NCI-H187 (cell line): ENCODE data around the gene CAB39L.

Experiments
- DNase-seq, 2 experiments: peaks; one replicate each; lab custom pipeline; 2025; lab: John Stamatoyannopoulos, UW

Gene CAB39L

GRCh38 chr13:49443704-49444523, at the start of gene CAB39L, which contains the start of gene SETDB2:
TSS of gene CAB39L (minus strand) at chr13:49444064. CDS start at chr13:49382910, 61,154 bp downstream.
TSS of gene SETDB2 (plus strand) at chr13:49444274. CDS start at chr13:49451894, 7,620 bp downstream.
- peak; percentile 95 to 97 for DNase-seq

- no peak for DNase-seq
Observed at GRCh38 chr13:49488563-49488962, 44.7 kb upstream of the CAB39L start.

GRCh38 chr13:49481788-49482187, 37.9 kb upstream of the CAB39L start:
- no peak for DNase-seq

- DNase-seq = no peak
Observed at GRCh38 chr13:49476529-49476928, 32.7 kb upstream of the CAB39L start.

GRCh38 chr13:49472186-49472585, 28.3 kb upstream of the CAB39L start:
- no peak for DNase-seq

- no peak for DNase-seq
Observed at GRCh38 chr13:49466292-49466838, 22.5 kb upstream of the CAB39L start.

GRCh38 chr13:49464621-49465325, 20.9 kb upstream of the CAB39L start:
- DNase-seq = no peak

GRCh38 chr13:49464085-49464484, 20.2 kb upstream of the CAB39L start:
- no peak for DNase-seq

GRCh38 chr13:49459580-49459979, 15.7 kb upstream of the CAB39L start:
- no peak for DNase-seq

GRCh38 chr13:49457221-49457620, 13.4 kb upstream of the CAB39L start:
- DNase-seq = no peak

- no peak for DNase-seq
Observed at GRCh38 chr13:49456156-49456555, 12.3 kb upstream of the CAB39L start.

GRCh38 chr13:49455007-49455398, 11.1 kb upstream of the CAB39L start:
- no peak for DNase-seq

GRCh38 chr13:49454388-49455006, 10.6 kb upstream of the CAB39L start:
- no peak for DNase-seq

GRCh38 chr13:49453465-49453864, 9.6 kb upstream of the CAB39L start:
- DNase-seq = no peak

- DNase-seq = no peak
Observed at GRCh38 chr13:49452725-49453457, 9.0 kb upstream of the CAB39L start.

GRCh38 chr13:49450105-49450819, 6.4 kb upstream of the CAB39L start:
- DNase-seq = no peak

GRCh38 chr13:49448753-49449152, 4.9 kb upstream of the CAB39L start:
- no peak for DNase-seq

GRCh38 chr13:49446473-49446872, 2.6 kb upstream of the CAB39L start:
- DNase-seq = no peak

GRCh38 chr13:49444524-49445395, 896 bp upstream of the CAB39L start:
- peak in 1 of 2 experiments; percentile 52 for DNase-seq

- no peak for DNase-seq
Observed at GRCh38 chr13:49443357-49443703, 534 bp downstream of the CAB39L start.
